ENCODE data around the gene CARD9. TPM values are rescaled to one million over a fixed set of nuclear protein-coding genes. Genes with fewer than 3 reads are reported as not detected.

Gene CARD9
- total RNA-seq, 6 experiments from 2014 or later, result 0.48 to 1.6 (median 1.1) TPM

DNA sequence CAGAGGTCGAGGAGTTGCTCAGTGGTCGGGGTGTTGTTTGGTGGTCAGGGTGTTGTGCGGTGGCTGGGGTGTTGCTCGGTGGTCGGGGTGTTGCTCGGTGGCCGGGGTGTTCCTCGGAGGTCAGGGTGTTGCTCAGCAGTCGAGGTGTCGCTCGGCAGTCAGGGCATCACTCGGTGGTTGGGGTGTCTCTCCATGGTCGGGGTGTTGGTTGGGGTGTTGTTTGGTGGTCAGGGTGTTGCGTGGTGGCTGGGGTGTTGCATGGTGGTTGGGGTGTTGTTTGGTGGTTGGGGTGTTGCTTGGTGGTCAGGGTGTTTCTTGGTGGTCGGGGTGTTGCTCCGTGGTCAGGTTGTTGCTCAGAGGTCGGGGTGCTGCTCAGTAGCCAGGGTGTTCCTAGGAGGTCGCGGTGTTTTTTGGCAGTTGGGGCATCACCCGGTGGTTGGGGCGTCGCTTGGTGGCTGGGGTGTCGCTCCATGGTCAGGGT, 57.2 kb downstream of the CARD9 start:
- Histone ChIP-seq H3K27ac (no peak overlapping the region), H3K4me1 (no peaks in the 10 kb centered on the region), H3K36me3 (no peaks in the 10 kb centered on the region), H3K27me3 (no peaks in the 10 kb centered on the region), H3K9me3 (peaks cover 0 to 4% (median 0%) of the 10 kb centered on the region in 4 donors), H3K4me3 (no peak overlapping the region)
- intact Hi-C loops (cut with DNase I), result no loop called here
- TF ChIP-seq, protein P1, sequence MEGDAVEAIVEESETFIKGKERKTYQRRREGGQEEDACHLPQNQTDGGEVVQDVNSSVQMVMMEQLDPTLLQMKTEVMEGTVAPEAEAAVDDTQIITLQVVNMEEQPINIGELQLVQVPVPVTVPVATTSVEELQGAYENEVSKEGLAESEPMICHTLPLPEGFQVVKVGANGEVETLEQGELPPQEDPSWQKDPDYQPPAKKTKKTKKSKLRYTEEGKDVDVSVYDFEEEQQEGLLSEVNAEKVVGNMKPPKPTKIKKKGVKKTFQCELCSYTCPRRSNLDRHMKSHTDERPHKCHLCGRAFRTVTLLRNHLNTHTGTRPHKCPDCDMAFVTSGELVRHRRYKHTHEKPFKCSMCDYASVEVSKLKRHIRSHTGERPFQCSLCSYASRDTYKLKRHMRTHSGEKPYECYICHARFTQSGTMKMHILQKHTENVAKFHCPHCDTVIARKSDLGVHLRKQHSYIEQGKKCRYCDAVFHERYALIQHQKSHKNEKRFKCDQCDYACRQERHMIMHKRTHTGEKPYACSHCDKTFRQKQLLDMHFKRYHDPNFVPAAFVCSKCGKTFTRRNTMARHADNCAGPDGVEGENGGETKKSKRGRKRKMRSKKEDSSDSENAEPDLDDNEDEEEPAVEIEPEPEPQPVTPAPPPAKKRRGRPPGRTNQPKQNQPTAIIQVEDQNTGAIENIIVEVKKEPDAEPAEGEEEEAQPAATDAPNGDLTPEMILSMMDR (IDR thresholded peaks at IDR 0.05), result no peak
- no peak for TF ChIP-seq POLR2A (IDR thresholded peaks at IDR 0.05)
- no peak for DNase-seq
- no peak for ATAC-seq
- WGBS (ENCODE audit: insufficient coverage, low coverage, low lambda C conversion rate, missing lambda C conversion rate), result 88% methylated on average over 7 of the region's 23 CpGs

GRCh38 chr9:136314944-136315343, 58.5 kb downstream of the CARD9 start:
- Histone ChIP-seq H3K36me3 (no peaks in the 10 kb centered on the region), H3K4me1 (no peaks in the 10 kb centered on the region), H3K9me3 (peaks cover 0 to 4% (median 0%) of the 10 kb centered on the region in 4 donors), H3K27me3 (no peaks in the 10 kb centered on the region), H3K4me3 (no peak overlapping the region), H3K27ac (no peak overlapping the region)
- ATAC-seq, result no peak
- WGBS (ENCODE audit: insufficient coverage, low coverage, low lambda C conversion rate, missing lambda C conversion rate), result 100% methylated on average over 2 of the region's 4 CpGs
- no peak for DNase-seq
- TF ChIP-seq, protein P1 (IDR thresholded peaks at IDR 0.05), result no peak
- no peak for TF ChIP-seq POLR2A (IDR thresholded peaks at IDR 0.05)
- intact Hi-C loops (cut with DNase I), result no loop called here

DNA sequence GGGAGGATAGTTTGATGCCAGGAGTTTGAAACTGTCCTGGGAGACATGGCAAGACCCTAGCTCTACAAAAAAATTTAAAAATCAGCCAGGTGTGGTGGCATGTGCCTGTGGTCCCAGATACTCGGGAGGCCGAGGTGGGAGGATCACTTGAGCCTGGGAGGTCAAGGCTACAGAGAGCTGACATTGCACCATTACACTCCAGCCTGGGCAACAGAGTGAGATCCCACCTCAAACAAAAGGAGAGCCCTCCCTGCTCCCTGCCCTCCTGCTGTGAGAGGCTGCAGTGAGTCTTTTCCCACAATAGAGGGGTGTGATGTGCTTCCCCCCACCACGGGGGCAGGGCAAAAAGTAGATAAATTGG, 59.4 kb downstream of the CARD9 start:
- ATAC-seq, result no peak
- intact Hi-C loops (cut with DNase I), result no loop called here
- TF ChIP-seq, protein P1 (IDR thresholded peaks at IDR 0.05), result no peak
- no peak for TF ChIP-seq POLR2A (IDR thresholded peaks at IDR 0.05)

More for the DNA sequence above, 59.4 kb downstream of the CARD9 start:
- no peaks in the 10 kb centered on the region for H3K27me3 ChIP-seq
- no peaks in the 10 kb centered on the region for H3K4me1 ChIP-seq
- no peaks in the 10 kb centered on the region for H3K36me3 ChIP-seq
- 72% methylated on average over 3 of the region's 3 CpGs for WGBS (ENCODE audit: insufficient coverage, low coverage, low lambda C conversion rate, missing lambda C conversion rate)
- H3K27ac ChIP-seq, result no peak overlapping the region
- H3K9me3 ChIP-seq, result peaks cover 0 to 4% (median 0%) of the 10 kb centered on the region in 4 donors
- DNase-seq, result no peak
- no peak overlapping the region for H3K4me3 ChIP-seq

Other genes with a start within 250 kb of the CARD9 start
- gene LHX3, start 168.5 kb downstream of the CARD9 start, total RNA-seq, result not detected
- 1 to 10 TPM; 2.9 to 8.7 (median 6.4) TPM for gene QSOX2, start 127.9 kb downstream of the CARD9 start, total RNA-seq
- gene CCDC187, start 69.6 kb downstream of the CARD9 start, total RNA-seq, result under 1 TPM in 3 of 6 experiments, not detected in 3; 0.09 to 0.80 (median 0.62) TPM
- 1 to 10 TPM; 1.3 to 4.8 (median 4.1) TPM for gene GPSM1, start 46.1 kb downstream of the CARD9 start, total RNA-seq
- 10 to 100 TPM in 3 of 6 experiments, 1 to 10 TPM in 3; 5.0 to 26.0 (median 10.4) TPM for gene DNLZ, start 9.9 kb downstream of the CARD9 start, total RNA-seq
- 1 to 10 TPM; 3.8 to 6.5 (median 5.4) TPM for gene SNAPC4, start 26.5 kb upstream of the CARD9 start, total RNA-seq
- gene ENTR1, start 36.9 kb upstream of the CARD9 start, total RNA-seq, result 10 to 100 TPM; 27.9 to 53.5 (median 35.4) TPM
- 10 to 100 TPM; 49.6 to 64.9 (median 52.8) TPM for gene PMPCA, start 37.0 kb upstream of the CARD9 start, total RNA-seq
- 1 to 10 TPM; 5.9 to 7.6 (median 6.0) TPM for gene INPP5E, start 66.2 kb upstream of the CARD9 start, total RNA-seq
- gene SEC16A, start 109.4 kb upstream of the CARD9 start, total RNA-seq, result 100 to 1,000 TPM in 2 of 6 experiments, 10 to 100 TPM in 4; 46.9 to 108 (median 72.0) TPM
- gene NOTCH1, start 172.4 kb upstream of the CARD9 start, total RNA-seq, result 10 to 100 TPM; 17.4 to 26.2 (median 19.3) TPM